Measurements from ENCODE around the gene PSMC6.

PSMC6 gene

DNA sequence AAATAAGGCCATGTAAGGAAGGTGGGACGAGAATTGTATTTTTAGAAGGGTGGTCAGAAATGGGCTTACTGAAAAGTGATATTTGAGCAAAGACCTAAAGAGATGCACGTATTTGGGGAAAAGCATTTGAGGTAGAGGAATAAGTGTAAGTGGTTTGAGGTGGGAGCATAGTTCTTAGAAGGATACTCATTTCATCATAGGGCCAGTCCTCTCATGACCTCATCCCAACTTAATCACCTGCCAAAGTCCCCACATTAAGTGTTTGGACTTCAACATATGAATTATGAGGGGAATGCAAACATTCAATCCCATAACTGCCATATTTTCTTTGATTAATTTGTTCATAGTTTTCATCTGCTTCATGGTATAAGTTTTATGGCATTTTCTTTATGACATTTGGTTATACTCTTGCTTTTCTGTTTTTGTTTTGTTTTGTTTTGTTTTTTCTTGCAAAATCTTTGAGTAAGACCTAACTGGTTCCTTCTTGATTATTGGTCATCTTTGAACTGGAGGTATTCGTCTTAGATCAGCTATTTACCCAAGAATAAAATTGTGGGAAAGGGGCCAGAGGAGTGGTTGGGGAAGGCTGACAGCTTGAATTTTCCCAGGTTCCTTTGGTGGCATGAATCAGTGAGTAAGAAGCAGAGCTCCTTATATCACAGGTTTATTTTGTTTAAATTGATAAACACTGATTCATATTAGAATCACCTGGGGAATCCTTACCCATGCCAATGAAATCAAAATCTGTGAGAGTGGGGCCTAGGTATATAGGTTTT, 60.2 kb downstream of the PSMC6 start:
- no peak overlapping the region for H3K27ac ChIP-seq (ENCODE audit: low read depth, low read length, poor library complexity, severe bottlenecking)
- H3K9me3 ChIP-seq (ENCODE audit: low read length): no peaks in the 10 kb centered on the region
- no peaks in the 10 kb centered on the region for H3K27me3 ChIP-seq (ENCODE audit: insufficient read depth, low read length)
- peaks cover 40% of the 10 kb centered on the region for H3K36me3 ChIP-seq (ENCODE audit: insufficient read depth, low read length)
- no peaks in the 10 kb centered on the region for H3K79me2 ChIP-seq (ENCODE audit: insufficient read depth, low read length)
- H3K4me1 ChIP-seq (ENCODE audit: insufficient read depth, low read length, severe bottlenecking): no peaks in the 10 kb centered on the region
- 0 out of 2 replicates have a peak, but pooled peaks cover 6% of the 10 kb centered on the region for H3F3A ChIP-seq (ENCODE audit: insufficient read depth, low read length)
- TF ChIP-seq EZH2 (IDR thresholded peaks at IDR 0.05; ENCODE audit: borderline replicate concordance, low read length) (no peak), CTCF (IDR thresholded peaks at IDR 0.05; ENCODE audit: low read length) (no peak)
- no peak overlapping the region for H3K4me2 ChIP-seq (ENCODE audit: low read length)
- H3K9ac ChIP-seq (ENCODE audit: low read length): no peak overlapping the region
- H2AFZ ChIP-seq (ENCODE audit: low read length): no peak overlapping the region
- H3K4me3 ChIP-seq (ENCODE audit: low read depth, low read length, poor library complexity, severe bottlenecking): no peak overlapping the region
- H4K20me1 ChIP-seq (ENCODE audit: insufficient read depth, low read length): no peaks in the 10 kb centered on the region
- H3K9me2 ChIP-seq (ENCODE audit: low read depth, low read length): no peaks in the 10 kb centered on the region

DNA sequence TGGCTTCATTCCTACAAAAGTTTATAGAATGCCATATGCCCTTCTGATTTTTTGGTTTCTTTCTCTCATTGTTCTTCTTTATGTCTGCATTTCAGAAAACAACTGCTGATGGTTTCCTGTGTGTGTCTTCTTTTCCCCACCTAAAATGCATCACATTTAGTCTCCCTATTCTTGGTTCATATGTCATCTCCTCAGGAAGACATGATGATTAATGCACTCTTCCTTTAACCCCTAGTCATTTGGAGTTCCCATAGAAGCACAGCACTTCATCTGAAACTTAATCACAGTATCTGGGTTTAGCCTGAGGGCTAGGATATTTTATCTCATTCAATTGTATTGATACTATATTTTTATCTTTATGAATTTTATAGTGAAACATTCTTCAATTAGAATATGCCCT, 62.9 kb downstream of the PSMC6 start:
- Histone ChIP-seq H3K9ac (ENCODE audit: low read length) (no peak overlapping the region), H3K9me2 (ENCODE audit: low read depth, low read length) (no peaks in the 10 kb centered on the region), H3K4me3 (ENCODE audit: low read depth, low read length, poor library complexity, severe bottlenecking) (no peak overlapping the region), H3K9me3 (ENCODE audit: low read length) (no peaks in the 10 kb centered on the region), H4K20me1 (ENCODE audit: insufficient read depth, low read length) (no peaks in the 10 kb centered on the region), H3K4me1 (ENCODE audit: insufficient read depth, low read length, severe bottlenecking) (no peaks in the 10 kb centered on the region), H3K27ac (ENCODE audit: low read depth, low read length, poor library complexity, severe bottlenecking) (no peak overlapping the region), H2AFZ (ENCODE audit: low read length) (no peak overlapping the region), H3K36me3 (ENCODE audit: insufficient read depth, low read length) (peaks cover 53% of the 10 kb centered on the region), H3F3A (ENCODE audit: insufficient read depth, low read length) (peaks cover 6% of the 10 kb centered on the region; the same call in 1 of the 2 replicates), H3K79me2 (ENCODE audit: insufficient read depth, low read length) (no peaks in the 10 kb centered on the region), H3K4me2 (ENCODE audit: low read length) (no peak overlapping the region), H3K27me3 (ENCODE audit: insufficient read depth, low read length) (no peaks in the 10 kb centered on the region)
- TF ChIP-seq CTCF (IDR thresholded peaks at IDR 0.05; ENCODE audit: low read length): no peak

GRCh38 chr14:52776816-52777215, 69.8 kb downstream of the PSMC6 start:
- Histone ChIP-seq H3F3A (ENCODE audit: insufficient read depth, low read length) (no peaks in the 10 kb centered on the region; the same call in 1 of the 2 replicates), H3K9ac (ENCODE audit: low read length) (no peak overlapping the region), H4K20me1 (ENCODE audit: insufficient read depth, low read length) (no peaks in the 10 kb centered on the region), H3K79me2 (ENCODE audit: insufficient read depth, low read length) (no peaks in the 10 kb centered on the region), H3K9me3 (ENCODE audit: low read length) (no peaks in the 10 kb centered on the region), H3K27me3 (ENCODE audit: insufficient read depth, low read length) (no peaks in the 10 kb centered on the region), H3K27ac (ENCODE audit: low read depth, low read length, poor library complexity, severe bottlenecking) (no peak overlapping the region), H3K4me3 (ENCODE audit: low read depth, low read length, poor library complexity, severe bottlenecking) (no peak overlapping the region), H3K4me1 (ENCODE audit: insufficient read depth, low read length, severe bottlenecking) (no peaks in the 10 kb centered on the region), H2AFZ (ENCODE audit: low read length) (no peak overlapping the region), H3K36me3 (ENCODE audit: insufficient read depth, low read length) (peaks cover 60% of the 10 kb centered on the region; the same call in 1 of the 2 replicates), H3K4me2 (ENCODE audit: low read length) (no peak overlapping the region), H3K9me2 (ENCODE audit: low read depth, low read length) (no peaks in the 10 kb centered on the region)
- TF ChIP-seq CTCF (IDR thresholded peaks at IDR 0.05; ENCODE audit: low read length): no peak; the same call in 1 of the 2 replicates
- TF ChIP-seq EZH2 (IDR thresholded peaks at IDR 0.05; ENCODE audit: borderline replicate concordance, low read length): no peak

All from OCI-LY1 (cell line).